Kidney (tissue), 14 donors: Measurements from ENCODE around the gene CNTD1. TPM values are rescaled to one million over a fixed set of nuclear protein-coding genes. Genes with fewer than 3 reads are reported as not detected.
A peak's percentile ranks its signal among the peaks of the same experiment; 100 is the strongest.

Experiments
- DNase-seq, 5 donors: peaks; one replicate each; pipeline ENCODE4 v3.0.0-alpha.2; 2013 to 2020
- FAIRE-seq: peaks from 2 replicates; lab custom pipeline; 2012; peaks lifted over from hg19 to GRCh38; lab: Jason Lieb, UNC
- H3K27ac ChIP-seq, 2 donors: one replicate each; pipeline ENCODE4 v1.7.0; 2013; ENCODE audit warnings: low read depth in 2 of 2, low read length in 2 of 2, inconsistent platforms in 1 of 2
- H3K27me3 ChIP-seq: one replicate; pipeline ENCODE4 v1.7.1; 2013; ENCODE audit warnings: low read length, inconsistent platforms; ENCODE audit not compliant: control insufficient read depth, insufficient read depth
- H3K36me3 ChIP-seq, 3 donors: one replicate each; pipeline versions ENCODE4 v1.7.0 to v1.7.1; 2013; ENCODE audit warnings: low read length in 3 of 3, control low read depth in 1 of 3, inconsistent platforms in 1 of 3; ENCODE audit not compliant: insufficient read depth in 3 of 3, control insufficient read depth in 2 of 3
- H3K4me1 ChIP-seq, 3 donors: one replicate each; pipeline versions ENCODE4 v1.7.0 to v1.7.1; 2013; ENCODE audit warnings: low read length in 3 of 3, inconsistent platforms in 1 of 3, low read depth in 1 of 3; ENCODE audit not compliant: control insufficient read depth in 2 of 3, insufficient read depth in 2 of 3
- H3K4me3 ChIP-seq, 3 donors: one replicate each; pipeline versions ENCODE4 v1.7.0 to v1.8.1; 2013; ENCODE audit warnings: low read length in 3 of 3, control low read depth in 1 of 3, inconsistent platforms in 1 of 3
- H3K9ac ChIP-seq, 3 donors: one replicate each; pipeline versions ENCODE4 v1.7.0 to v1.7.1; 2013; ENCODE audit warnings: low read length in 3 of 3, control low read depth in 1 of 3, inconsistent platforms in 1 of 3
- H3K9me3 ChIP-seq, 3 donors: one replicate each; pipeline versions ENCODE4 v1.7.0 to v1.7.1; 2013; ENCODE audit warnings: low read length in 3 of 3, control low read depth in 1 of 3, inconsistent platforms in 1 of 3; ENCODE audit not compliant: control insufficient read depth in 2 of 3, insufficient read depth in 1 of 3
- intact Hi-C: fragments of 100-400 bp; cut with DNase I; formaldehyde crosslinking; loops from one replicate; pipeline ENCODE4 v1.11.1; 2022
- polyA plus RNA-seq: library from polyadenylated mRNA; stranded (reverse); fragments of 350-450 nt; fragmentation: Illumina TruSeq; extraction: RNeasy Lipid Tissue Mini Kit (QIAGEN cat#74804); gene quantifications from one replicate; pipeline ENCODE4 v1.2.3, GENCODE V29; 2014; ENCODE audit warnings: low read depth, low replicate concordance; ENCODE audit not compliant: insufficient read depth
- total RNA-seq: library from RNA; stranded (reverse); fragmentation: NEBNext Ultra II Directional; extraction: Animal tissue kit (Norgen Biotek cat#: 25700); gene quantifications from one replicate; pipeline ENCODE4 v1.2.1, GENCODE V29; 2021
- TF ChIP-seq, protein P1 (sequence below): IDR thresholded peaks from 3 replicates; pipeline ENCODE4 v1.5.1; 2012; ENCODE audit warnings: mild to moderate bottlenecking, moderate library complexity, borderline replicate concordance; ENCODE audit not compliant: insufficient read depth; ENCODE audit errors: extremely low read depth
- donor health status: control.
- donor health status: control.
- donor health status: control.
- donor health status: control.
- donor health status: control.
- donor health status: DM: yes; HTN: yes; CAD: no.
- donor health status: Normal renal cell carcinoma (clear cell type).

The CNTD1 gene
- total and polyA plus RNA-seq, 2 donors from 2014 or later = 0.60 to 0.95 TPM

- Histone ChIP-seq H3K27me3 (no peaks in the 10 kb centered on the region), H3K27ac (no peak overlapping the region), H3K4me1 (peaks cover 0 to 8% (median under 1%) of the 10 kb centered on the region in 3 donors), H3K36me3 (peaks cover 13 to 65% (median 51%) of the 10 kb centered on the region in 3 donors), H3K4me3 (no peak overlapping the region), H3K9me3 (no peaks in the 10 kb centered on the region), H3K9ac (no peak overlapping the region)
- DNase-seq = no peak
- TF ChIP-seq, protein P1, sequence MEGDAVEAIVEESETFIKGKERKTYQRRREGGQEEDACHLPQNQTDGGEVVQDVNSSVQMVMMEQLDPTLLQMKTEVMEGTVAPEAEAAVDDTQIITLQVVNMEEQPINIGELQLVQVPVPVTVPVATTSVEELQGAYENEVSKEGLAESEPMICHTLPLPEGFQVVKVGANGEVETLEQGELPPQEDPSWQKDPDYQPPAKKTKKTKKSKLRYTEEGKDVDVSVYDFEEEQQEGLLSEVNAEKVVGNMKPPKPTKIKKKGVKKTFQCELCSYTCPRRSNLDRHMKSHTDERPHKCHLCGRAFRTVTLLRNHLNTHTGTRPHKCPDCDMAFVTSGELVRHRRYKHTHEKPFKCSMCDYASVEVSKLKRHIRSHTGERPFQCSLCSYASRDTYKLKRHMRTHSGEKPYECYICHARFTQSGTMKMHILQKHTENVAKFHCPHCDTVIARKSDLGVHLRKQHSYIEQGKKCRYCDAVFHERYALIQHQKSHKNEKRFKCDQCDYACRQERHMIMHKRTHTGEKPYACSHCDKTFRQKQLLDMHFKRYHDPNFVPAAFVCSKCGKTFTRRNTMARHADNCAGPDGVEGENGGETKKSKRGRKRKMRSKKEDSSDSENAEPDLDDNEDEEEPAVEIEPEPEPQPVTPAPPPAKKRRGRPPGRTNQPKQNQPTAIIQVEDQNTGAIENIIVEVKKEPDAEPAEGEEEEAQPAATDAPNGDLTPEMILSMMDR = no peak
- intact Hi-C loops = no loop called here
- FAIRE-seq = no peak
These were observed 19.7 kb downstream of the CNTD1 start for GRCh38 chr17:42818379-42818778.

DNA sequence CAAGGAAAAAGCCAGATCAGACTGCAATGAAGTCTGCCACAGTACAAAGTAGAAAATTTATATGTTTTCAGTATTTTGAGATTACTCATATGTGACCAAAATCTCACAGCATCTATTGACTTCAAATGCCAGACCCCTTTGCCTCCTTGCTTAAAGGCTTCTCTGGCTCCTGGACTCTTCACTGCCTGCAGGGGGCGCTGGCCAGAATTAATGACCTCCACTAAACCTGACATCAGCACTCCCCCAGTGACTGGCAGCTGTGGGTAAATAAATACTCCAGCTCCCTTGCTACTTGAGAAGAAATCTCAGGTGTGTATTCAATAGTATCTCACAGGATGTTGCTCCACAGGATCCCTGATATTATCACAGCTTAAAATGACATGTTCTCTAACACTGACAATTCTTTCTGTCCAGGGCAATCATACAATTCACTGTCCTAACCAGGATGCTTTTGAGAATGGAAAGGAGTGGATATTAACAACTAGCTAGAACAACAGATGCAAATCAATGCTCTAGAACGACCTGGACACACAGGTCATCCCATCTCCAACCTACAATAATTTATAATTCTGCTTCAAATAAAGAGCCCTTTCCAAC is 21.4 kb downstream of the CNTD1 start:
- Histone ChIP-seq H3K36me3 (peaks cover 13 to 49% (median 39%) of the 10 kb centered on the region in 3 donors), H3K4me3 (no peak overlapping the region), H3K9me3 (no peaks in the 10 kb centered on the region), H3K9ac (no peak overlapping the region), H3K27ac (no peak overlapping the region), H3K4me1 (peaks cover 0 to 8% (median 5%) of the 10 kb centered on the region in 3 donors), H3K27me3 (no peaks in the 10 kb centered on the region)
- intact Hi-C loops = loop anchor here (10.0 kb wide), 1 partner anchor 245 kb away; the partner anchor contains the start of gene PSMC3IP
- FAIRE-seq = no peak
- DNase-seq = peak in 3 of 5 donors; percentile 60 to 79 (median 69)
- TF ChIP-seq, protein P1 = peak; percentile 38

GRCh38 chr17:42821176-42821575 is 22.5 kb downstream of the CNTD1 start:
- FAIRE-seq (no peak), DNase-seq (no peak)
- intact Hi-C loops = loop anchor here (10.0 kb wide), 1 partner anchor 246 kb away; the partner anchor contains the start of gene PSMC3IP
- Histone ChIP-seq H3K27ac (no peak overlapping the region), H3K9ac (no peak overlapping the region), H3K36me3 (peaks cover 5 to 39% (median 32%) of the 10 kb centered on the region in 3 donors), H3K27me3 (no peaks in the 10 kb centered on the region), H3K4me3 (no peak overlapping the region), H3K9me3 (no peaks in the 10 kb centered on the region), H3K4me1 (peaks cover 0 to 8% (median 5%) of the 10 kb centered on the region in 3 donors)
- TF ChIP-seq, protein P1 = no peak
